Activated CD4-positive, CD25-positive, alpha-beta regulatory T cell treated with anti-CD3 and anti-CD28 coated beads, Interleukin-2, amount 50 U/mL, for 16 hours (primary cell): Measurements from ENCODE around the gene CDK10.
A peak's percentile ranks its signal among the peaks of the same experiment; 100 is the strongest.
"Not testable (repeated sequence)": the region's sequence is repeated elsewhere in the genome, so short reads cannot be mapped to it uniquely, and the experiment has no call there.

Experiments
- DNase-seq: peaks from one replicate; pipeline ENCODE4 v3.0.0-alpha.2; 2020; ENCODE audit warnings: low read depth, low spot score

CDK10 gene, protein sequence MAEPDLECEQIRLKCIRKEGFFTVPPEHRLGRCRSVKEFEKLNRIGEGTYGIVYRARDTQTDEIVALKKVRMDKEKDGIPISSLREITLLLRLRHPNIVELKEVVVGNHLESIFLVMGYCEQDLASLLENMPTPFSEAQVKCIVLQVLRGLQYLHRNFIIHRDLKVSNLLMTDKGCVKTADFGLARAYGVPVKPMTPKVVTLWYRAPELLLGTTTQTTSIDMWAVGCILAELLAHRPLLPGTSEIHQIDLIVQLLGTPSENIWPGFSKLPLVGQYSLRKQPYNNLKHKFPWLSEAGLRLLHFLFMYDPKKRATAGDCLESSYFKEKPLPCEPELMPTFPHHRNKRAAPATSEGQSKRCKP

DNA sequence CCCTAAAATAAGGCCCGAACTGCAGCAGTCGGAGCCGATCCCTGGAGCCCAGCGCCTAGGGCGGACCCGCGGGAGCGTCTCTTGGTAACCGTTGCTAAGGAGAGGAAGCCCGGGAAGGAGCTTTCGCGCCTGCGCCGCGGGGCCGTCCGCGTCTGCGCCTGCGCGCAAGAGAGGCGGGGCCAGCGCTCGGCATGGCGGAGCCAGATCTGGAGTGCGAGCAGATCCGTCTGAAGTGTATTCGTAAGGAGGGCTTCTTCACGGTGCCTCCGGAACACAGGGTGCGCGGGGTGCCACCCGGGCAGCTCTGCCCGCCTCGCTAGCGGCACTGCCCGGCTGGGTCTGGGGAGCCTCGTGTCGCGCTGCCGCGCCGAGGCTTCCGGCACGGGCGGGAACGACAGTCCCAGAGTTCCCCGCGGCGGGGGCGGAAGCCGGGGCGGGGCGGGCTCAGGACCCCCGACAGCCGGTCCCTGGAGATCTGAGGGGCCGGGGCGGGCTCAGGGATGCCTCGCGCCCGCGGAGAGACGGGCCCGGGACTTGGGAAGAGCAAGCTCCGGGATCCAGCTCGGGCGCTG, at the start of gene CDK10:
Gene CDK10 (plus strand): TSS at position 170 of the 572 bp plus-strand sequence. CDS start 22 bp downstream, at position 192.
- peak; percentile 84 for DNase-seq

DNA sequence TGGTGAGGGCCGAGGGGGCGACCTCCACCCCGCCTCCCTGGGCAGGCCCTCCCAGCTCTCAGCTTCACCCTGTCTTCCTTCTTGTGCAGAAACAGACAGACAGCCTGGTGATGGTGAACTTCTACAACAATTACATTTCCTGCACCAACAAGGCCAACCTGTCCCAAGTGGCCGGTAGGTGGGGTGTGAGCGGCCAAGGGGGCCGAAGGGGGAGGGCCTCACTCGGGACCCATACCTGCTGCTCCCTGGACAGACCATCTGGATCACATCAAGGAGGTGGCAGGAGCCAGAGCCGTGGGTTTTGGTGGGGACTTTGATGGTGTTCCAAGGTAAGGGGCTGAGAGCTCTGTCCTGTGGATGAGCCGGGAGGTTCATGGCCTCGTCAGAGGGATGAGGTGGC, 49.1 kb upstream of the CDK10 start:
- no peak for DNase-seq

DNA sequence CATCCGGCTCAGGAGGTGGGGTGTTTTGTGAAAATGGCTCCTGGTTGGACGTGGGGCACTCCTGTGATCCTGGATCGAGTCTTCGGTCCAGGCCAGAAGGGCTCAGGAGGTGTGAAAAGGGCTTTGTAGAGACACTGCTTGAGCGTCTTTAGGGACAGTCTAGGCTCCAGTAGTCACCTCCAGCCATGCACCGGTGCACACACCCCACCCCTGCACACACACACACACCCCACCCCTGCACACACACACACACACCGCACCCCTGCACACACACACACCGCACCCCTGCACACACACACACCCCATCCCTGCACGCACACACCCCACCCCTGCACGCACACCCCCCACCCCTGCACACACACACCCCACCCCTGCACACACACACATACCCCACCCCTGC, 48.0 kb upstream of the CDK10 start:
- no peak for DNase-seq

DNA sequence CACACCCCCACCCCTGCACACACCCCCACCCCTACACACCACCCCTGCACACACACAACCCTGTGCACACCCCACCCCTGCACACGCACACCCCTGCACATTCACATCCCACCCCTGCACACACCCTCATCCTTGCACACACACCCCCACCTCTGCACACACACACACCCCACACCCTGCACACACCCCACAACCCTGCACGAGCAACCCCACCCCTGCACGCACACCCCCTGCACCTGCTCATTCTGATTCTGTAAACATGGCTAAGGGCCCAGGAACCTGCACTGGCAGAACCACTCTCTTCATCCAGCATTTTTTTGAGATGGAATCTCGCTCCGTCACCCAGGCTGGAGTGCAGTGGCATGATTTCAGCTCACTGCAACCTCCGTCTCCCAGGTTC, 47.1 kb upstream of the CDK10 start:
- DNase-seq = no peak

DNA sequence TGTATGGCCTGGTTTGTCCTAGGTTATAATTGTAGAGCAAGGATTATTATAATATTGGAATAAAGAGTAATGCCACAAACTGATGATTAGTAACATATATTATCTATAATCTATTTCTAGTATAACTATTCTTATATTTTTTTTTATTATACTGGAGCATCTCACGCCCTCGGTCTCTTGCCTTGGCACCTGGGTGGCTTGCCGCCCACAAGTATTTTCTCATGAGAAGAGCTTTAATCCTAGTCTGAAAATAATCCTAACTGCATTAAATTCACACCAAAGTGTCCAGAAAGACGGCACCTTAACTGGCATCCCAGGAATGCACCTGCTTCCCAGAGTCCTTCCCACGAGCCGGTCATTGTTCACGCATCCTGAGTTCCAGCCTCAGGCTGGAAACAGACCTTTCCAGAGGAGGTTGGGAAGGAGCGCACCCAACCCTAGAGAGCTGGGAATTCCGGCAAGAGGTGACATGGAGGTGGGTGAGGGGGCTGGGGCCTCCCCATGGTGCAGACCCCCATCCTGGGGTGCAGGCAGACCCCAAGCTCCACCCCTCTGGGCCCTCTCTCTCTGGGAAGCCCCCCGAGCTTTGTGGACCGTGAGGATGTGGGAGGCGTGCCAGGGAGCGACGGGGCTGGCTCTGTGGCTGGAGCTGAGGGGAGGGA, 44.9 kb upstream of the CDK10 start:
- no peak for DNase-seq

DNA sequence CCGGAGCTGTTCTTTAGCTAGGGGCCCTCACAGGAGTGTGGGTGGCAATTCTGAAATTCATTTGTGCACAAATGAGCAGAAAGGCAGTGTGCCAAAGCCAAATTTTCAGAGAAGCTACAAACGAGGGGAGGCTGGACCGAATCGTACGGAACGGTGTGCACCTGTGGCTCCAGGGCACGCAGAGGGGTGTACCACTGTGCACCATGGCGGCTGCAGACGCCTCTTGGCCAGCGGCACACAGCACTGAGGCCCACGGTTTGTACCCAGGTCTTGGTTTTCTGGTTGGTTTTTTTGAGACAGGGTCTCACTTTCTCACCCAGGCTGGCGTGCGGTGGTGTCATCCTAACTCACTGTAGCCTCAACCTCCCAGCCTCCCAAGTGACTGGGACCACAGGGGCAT, 43.9 kb upstream of the CDK10 start:
- DNase-seq = no peak

DNA sequence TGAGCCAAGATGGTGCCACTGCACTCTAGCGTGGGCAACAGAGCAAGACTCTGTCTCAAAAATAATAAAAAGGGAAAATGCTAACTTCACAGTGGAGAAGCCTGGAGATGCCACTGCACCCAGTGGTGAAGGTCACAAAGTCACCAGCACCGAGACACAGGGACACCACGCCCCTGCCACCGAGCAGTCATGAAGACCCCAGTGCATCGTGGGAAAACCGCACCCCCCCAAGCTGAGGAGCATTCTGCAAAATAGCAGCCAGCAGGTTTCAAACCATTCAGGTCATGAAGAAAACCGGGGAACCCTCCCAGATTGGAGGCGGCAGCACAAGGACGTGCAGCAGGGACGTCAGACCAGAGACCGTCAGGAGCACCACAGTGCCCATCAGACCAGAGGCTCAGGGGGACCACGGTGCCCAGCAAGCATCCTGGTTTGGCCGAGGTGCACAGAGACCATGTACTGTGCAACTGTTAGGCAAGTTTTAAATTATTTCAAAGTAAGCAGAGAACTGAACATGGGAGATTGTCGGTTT, 42.7 kb upstream of the CDK10 start:
- no peak for DNase-seq

DNA sequence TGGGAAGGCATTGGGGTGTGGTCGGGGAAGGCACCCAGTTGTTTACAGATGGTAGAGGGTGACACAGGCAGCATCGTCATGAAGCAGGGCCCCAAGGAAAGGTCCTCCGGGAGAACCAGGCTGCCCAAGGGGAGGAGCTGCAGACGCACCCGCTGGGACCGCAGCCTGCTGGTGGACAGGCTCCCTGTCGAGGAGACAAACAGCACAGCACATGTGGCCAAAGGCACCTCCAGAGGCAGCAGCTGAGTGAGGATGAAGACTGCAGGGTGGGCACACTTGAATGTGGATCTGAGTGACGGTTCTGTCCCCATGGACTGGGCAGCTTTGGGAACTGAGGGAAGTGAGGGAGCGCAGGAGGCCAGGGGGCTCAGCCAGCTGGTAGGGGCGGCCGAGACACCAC, 41.4 kb upstream of the CDK10 start:
- no peak for DNase-seq

DNA sequence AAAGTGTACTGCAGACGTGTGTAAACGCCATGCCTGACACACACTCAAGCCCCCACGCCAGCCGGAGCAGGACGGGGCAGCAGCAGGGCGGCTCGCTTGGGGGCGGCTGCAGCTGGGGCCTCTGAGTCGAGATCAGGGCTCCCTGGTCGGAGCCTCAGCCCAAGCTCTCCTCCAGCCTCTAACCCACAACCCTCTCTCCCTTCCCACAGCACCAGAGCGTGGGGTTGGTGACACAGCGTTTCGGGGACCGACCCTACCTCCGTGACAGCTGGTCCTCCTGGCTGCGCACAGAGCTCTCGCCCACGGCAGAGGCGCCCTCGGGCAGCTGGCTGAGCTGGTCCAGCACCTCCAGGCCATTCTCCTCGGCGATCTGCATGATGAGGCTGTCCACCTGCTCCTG, 40.2 kb upstream of the CDK10 start:
- no peak for DNase-seq

DNA sequence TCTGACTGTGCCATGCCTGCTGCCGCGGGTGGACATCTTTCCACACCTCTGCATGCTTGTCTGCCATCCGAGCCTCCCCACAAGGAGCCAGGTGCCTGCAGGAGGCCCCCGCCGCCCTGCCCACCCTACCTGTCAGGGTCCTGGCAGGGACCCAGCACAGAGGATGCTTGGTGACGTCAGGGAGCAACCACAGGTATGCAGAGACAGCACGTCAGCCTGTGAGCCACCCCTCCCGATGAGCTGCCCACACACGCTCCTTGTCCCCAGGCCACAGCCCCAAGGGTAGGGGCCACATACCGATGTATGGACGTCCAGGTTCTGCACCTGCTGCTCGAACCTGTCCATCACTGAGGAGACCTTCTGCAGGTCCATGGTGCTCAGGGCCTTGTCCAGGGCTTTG, 39.6 kb upstream of the CDK10 start:
- no peak for DNase-seq

DNA sequence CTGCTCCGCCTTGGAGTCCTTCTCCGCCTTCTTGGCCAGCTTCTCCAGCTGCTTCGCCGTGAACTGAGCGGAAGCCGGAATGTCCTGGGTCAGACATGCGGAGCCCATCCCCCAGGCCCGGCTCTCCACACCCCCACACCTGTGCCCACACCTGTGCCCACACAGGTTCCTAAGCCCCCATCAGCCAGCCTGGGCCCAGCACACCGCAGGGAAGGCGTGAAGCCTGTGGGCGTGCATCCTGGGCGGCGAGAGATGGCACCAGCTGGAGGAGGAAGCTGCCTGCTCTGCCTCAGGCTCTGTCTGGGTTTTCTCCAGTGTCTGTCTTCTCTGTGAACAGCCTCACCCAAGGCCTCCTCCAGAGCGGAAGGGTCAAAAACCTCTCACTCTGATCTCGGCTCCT, 34.9 kb upstream of the CDK10 start:
- DNase-seq = no peak

DNA sequence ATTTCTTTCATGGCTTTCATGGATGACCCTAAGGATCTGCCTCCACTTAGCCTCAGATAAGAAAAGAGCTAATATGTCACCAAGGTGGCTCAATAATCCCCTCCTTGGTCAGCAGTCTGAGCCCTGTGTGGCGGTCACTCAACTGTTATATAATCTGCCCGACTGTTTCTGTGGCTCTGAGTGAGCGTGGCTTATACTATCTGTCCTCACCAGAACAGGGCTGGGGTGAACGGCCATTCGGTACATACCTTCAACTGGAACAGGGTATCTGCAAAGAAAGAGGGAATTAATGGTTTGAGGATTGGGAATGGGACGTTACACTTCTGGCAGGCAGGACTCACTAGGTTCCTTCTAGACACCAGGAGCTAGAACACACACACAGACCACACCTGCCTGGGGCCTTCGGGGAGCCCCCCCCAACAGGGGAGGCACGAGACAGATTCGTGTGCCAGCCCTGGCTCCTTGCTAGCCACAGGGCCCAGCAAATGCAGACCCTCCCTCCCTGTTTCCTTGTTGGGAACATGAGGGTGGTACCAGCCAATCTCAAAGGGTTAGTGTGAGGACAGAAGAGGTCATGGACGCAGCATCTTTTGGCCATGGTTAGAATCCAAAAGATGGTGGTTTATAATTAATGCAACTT, 32.7 kb upstream of the CDK10 start:
- DNase-seq = no peak

DNA sequence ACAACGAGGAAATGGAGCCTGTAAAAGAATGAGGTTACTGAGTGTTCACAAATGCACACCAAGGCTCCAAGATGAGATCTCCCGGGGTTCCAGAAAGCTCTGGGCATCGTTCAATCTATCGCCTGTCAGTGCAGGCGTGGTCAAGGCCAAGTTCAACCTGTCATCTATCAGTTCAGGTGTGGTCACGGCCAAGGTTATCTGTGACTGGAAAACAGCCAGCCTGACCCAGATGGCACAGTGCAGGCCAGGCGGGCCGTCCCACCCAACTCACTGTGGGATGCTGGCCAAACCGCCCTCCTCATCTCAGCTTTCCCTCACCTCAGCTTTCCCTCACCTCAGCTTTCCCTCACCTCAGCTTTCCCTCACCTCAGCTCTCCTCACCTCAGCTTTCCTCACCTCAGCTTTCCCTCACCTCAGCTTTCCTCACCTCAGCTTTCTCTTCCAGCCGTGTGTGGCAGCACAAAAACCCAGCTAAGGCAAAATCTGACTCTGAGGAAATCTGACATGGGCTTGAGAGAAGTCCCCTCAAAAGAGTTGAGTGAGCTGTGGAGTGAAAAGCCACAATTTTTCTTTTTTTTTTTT, 31.3 kb upstream of the CDK10 start:
- DNase-seq = no peak

DNA sequence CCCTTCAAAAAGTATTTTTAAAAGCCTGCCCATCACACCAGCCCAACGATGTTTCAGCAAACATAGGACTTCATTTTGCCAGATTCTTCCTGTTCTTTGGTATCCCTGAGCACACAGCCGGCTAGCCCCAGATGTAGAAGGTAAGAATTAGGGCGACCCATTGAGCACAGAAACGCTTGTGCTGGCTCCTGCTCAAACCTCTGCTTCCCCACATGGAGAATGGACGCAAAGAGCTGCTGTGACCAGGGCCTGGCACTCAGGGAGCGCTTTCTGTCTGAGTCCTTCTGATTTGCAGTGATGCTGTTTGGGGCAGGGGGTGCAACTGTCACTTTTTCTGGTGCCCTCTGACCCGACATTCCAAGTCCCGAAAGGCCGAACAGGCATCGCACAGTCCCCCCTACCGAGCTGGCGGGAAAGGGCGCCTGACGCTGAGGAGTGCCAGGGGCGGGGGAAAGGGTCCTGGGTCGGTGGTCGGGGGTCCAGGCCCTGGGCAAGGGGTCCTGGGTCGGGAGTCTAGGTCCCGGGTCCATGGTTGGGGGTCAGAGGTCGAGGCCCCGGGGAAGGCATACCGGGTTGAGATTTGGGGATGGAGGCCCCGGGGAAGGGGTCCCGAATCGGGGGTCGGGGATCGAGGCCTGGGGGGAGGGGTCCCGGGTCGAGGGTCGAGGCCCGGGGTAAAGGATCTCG, 29.9 kb upstream of the CDK10 start:
- no peak for DNase-seq

DNA sequence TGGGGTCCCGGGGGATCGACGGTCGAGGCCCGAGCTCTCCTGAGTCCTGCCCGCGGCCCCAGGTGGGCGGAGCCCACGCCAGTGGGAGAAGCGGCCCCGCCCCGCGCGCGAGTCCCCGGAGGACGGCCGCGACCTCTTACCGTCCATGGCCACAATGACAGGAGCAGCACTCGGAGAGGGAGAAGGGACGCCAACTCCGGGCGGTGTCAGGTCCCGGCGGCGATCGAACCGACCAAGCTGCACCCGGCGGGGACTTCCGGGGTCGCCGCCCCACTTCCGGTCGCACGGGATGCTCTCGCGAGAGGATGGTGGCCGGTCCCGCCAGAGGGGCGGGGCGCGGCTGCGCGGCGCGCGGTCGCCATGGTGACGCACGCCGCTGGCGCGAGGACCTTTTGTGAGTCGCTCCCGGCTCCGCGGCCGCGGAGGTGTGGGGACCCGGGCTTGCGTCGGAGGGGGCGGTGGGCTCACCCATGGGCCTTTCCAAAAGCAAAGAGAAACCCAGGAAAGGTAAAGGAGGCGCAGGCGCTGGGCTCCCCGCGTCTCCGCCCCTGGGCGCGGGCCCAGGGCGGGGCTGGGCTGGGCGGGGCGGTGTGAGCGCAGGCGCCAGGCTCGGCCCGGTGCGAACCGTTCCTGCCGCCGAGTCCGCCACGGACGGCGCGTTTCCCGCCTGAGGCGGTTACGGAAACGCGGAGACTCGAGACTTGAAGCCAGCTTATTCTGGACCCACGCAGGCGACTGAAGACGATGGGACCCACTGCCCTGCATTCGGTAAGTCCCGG, 28.9 kb upstream of the CDK10 start, which contains the start of the genes CHMP1A and SPATA33:
Gene CHMP1A (minus strand): TSS at position 267 of the 779 bp plus-strand sequence. CDS start 120 bp downstream, at position 147.
Gene SPATA33 (plus strand): TSS at position 395 of the 779 bp plus-strand sequence. CDS start 76 bp downstream, at position 471.
- peak; percentile 82 for DNase-seq

DNA sequence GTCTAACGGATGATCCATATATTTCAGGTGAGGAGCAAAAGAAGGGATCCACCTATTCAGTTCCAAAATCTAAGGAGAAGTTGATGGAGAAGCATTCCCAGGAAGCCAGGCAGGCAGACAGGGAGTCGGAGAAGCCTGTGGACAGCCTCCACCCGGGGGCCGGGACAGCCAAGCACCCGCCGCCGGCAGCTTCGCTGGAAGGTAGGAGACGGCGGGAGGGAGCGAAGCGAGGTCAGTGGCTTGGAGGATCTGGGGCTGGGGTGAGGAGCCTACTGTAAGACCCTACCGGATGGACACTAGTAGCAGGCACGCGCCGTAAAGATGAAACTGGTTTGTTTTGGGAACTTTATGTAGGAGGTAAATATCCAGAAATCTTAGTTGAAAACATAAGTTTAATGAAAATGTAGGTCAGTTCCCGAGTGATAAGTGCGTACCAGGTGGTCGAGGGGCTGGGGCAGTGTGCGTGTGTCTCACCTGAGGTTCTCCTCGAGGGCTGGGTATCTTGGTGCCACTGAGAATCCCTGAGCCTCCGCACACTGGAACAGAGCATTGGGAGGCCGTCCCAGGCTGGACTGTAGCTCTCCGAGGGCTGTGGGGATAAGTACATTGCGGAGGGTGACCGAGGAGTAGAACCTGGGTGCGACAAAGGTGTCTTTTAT, 28.1 kb upstream of the CDK10 start:
- no peak for DNase-seq

DNA sequence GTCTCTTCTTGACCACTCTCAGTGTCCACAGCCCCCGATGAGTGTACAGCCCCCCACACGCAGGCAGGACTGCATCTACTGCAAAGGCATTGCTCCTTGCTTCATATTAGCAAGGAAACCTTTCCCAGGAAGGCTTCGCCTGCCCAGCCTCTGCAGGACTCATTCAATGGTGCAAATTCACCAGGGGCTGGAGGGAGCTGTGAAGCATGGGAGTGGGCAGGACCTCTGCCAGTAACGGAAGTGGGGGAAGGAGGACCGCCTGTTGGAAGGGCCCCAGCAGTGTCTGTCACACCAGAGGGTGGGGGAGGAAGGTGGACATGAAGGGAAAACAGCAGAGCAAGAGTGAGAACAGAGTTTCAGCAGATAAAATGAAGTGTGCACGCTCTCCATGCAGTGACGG, 26.3 kb upstream of the CDK10 start:
- DNase-seq = no peak

DNA sequence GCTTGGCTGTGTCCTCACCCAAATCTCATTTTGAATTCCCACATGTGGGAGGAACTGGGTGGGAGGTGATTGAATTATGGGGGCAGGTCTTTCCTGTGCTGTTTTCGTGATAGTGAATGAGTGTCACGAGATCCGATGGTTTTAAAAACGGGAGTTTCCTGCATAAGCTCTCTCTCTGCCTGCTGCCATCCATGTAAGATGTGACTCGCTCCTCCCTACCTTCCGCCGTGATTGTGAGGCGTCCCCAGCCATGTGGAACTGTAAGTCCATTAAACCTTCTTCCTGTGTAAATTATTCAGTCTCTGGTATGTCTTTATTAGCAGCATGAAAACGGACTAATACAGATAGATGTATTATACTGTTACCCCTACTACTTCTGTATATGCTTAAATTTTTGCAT, 25.3 kb upstream of the CDK10 start:
- DNase-seq = no peak

DNA sequence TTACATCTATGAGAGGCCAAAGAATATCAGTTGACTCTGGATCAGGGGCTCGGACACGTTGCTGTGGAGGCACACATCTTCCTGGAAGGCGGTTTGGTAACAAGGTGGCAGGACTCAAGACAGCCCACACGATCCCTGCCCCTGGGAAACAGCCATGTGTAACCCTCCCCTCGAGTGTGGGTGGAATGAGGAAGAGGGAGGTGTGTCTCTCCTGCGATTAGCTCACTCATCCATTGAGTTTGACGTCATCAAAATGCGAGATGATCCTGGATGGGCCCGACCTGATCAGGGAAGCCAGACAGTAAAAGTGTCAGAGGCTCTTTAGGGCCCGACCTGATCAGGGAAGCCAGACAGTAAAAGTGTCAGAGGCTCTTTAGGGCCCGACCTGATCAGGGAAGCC, 22.3 kb upstream of the CDK10 start:
- not testable (repeated sequence) for DNase-seq

DNA sequence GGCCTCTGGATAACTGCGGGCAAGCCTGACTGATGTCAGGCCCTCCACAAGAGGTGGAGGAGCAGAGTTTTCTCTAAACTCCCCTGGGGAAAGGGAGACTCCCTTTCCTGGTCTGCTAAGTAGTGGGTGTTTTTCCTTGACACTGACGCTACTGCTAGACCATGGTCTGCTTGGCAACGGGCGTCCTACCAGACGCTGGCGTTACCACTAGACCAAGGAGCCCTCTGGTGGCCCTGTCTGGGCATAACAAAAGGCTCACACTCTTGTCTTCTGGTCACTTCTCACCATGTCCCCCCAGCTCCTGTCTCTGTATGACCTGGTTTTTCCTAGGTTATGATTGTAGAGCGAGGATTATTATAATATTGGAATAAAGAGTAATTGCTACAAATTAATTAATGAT, 19.5 kb upstream of the CDK10 start:
- DNase-seq = not testable (repeated sequence)
